Stimulated activated CD8-positive, alpha-beta memory T cell treated with anti-CD3 and anti-CD28 coated beads, Interleukin-12 subunit alpha, Interleukin-12 subunit beta, amount 100 ng/mL, for 24 hours (primary cell): ENCODE results near the gene GAK.
"Not testable (repeated sequence)": the region's sequence is repeated elsewhere in the genome, so short reads cannot be mapped to it uniquely, and the experiment has no call there.

Experiments
- DNase-seq: peaks from one replicate; pipeline ENCODE4 v3.0.0-alpha.2; 2020; ENCODE audit errors: extremely low read depth

The GAK gene

DNA sequence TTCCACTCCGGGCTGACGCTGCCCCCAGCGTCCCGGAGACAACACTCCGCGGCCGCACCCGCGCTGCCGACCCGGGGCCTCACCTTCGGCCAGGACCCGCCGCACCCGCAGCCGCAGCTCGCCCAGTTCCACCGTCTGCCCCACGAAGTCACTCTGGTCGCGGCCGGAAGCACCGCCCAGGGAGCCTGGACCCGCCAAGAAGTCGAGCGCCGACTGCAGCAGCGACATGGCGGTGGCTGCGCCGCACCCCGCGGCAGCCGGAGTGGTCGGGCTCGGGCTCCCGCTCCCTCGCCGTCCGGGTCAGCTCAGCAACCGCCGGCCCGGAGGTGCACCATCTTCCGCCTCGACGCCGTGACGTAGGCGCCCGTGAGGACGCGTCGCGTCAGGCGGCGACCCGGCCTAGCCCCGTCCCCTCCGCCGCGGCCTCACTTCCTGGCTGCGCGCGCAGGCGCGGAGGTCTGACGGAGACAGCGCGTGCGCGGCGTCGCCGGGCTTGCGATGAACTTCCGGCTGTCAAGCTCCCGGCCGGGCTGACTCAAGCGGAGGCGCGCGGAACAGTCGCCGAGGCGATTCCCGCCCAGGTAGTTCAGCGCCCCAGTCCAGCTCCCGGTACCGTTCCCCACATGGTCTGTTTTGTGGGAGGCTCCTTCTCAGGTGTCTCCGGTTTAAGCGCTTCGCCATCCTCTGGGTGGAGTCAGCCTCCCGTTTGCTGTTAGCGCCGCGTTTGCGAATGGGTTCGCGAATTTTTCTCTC, at the start of gene GAK, which contains the start of gene TMEM175:
TSS of gene GAK (minus strand) at position 357 of the 753 bp plus-strand sequence. CDS start at position 228, 129 bp downstream.
TSS of gene TMEM175 (plus strand) at position 501 of the 753 bp plus-strand sequence. CDS start 15,280 bp downstream, outside the sequence.
- DNase-seq, result peak; percentile 89

DNA sequence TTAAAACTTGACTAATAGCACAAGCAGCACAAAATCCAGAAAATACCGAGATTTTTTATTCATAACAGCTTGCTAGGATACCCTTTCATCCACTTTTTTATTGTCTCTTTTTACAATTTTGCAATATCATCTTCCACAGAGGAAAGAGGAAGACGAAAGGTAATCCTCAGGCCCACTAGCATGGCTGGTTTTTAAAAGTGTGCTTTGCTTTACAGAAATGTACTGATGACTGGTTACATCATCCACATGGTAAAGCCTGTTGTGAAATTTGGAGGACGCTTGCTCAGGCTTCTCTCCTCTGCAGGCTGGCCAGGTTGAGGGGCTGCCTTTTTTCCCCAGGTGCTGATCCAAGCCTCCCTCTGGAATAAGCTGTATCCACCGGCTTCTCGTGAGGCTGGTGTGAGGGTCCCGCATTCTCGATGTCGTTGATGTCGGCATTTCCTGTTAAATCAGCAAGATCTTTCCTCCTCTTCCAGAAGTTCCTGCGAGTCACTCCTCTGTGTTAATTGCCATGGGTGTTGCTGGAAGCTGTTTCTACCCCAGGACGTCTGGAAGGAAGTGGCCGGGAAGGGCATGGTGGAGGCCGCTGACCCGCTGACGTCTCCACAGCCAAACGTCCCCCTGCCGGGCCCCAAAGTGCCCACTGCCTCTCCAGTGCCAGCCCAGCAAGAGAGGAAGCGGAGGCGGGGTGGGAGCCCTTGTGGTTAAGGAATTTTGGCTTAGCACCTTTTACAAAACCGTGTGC, 47.0 kb upstream of the GAK start:
- DNase-seq, result no peak

DNA sequence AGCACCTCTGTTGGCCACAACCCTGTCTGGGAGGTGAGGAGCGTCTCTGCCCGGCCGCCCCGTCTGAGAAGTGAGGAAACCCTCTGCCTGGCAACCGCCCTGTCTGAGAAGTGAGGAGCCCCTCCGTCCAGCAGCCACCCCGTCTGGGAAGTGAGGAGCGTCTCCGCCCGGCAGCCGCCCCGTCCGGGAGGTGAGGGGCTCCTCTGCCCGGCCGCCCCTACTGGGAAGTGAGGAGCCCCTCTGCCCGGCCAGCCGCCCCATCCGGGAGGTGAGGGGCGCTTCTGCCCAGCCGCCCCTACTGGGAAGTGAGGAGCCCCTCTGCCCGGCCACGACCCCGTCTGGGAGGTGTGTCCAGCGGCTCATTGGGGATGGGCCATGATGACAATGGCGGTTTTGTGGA, 43.9 kb upstream of the GAK start:
- DNase-seq, result not testable (repeated sequence)

DNA sequence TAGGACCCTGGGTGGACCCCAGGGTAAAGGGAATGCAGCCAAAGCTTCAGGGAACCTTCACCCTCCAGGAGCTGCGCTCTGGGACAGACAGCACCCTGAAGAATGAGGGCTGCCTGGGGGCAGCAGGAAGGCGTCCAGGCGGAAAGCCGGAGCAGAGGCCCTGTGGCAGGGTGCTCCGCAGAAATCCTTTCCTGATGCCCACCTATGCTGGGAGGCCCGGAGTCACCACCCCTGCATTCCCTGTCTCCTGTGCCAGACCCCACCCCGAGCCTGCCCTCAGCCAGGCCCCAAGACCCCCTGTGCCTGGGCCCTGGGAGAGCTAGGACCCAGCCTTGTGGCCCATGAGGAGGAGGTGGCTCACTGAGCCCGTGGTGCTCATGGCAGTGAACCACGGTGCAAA, 42.6 kb upstream of the GAK start:
- no peak for DNase-seq

DNA sequence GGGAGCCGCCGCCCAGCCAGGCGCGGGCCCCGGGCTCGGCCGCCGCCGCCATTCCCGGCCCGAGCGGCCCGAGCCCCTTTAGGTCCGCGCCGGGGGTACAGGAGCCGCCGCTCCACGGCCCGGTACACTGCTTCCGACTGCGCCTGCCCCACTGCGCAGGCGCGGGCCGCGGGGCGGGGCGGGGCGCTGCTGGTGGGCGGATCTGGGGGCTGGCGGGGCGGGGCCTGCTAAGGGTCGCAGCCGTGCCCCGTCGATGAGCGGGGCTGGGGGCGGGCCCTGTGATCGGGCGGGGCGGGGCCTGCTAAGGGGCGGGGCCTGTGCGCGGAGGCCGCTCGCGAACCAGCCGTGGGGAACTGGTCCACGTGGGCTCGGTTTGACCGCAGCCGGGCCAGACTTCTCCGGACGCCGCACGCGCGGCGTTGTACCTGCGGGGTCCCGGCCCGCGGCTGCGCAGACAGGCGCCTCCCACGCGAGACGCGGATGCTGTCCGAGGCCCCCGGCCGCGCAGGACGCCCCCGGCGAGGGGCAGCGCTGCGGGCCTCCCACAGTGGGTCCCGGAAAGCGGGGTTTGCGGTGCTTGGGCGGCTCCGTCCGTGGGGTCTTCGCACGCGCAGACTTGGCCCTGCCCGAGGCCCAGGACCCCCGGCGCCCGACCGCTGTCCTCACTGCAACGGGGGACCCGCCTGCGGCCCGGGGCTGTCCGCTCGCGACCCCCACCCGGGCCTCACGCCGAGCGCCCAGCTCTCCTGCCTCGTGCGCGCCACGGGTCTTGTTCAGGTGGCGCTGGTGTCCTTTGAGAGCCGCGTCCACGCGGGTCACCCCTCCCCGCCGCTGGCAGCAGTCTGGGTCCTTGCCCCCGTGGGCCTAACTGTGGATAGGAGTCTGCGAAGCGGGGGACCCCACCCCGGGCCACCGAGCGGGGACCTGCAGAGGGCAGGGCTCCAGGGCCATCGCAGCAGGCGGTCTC, 41.6 kb upstream of the GAK start, which contains the start of gene DGKQ:
TSS of gene DGKQ (minus strand) at position 139 of the 967 bp plus-strand sequence. CDS start at position 52, 87 bp downstream.
- peak; percentile 70 for DNase-seq

DNA sequence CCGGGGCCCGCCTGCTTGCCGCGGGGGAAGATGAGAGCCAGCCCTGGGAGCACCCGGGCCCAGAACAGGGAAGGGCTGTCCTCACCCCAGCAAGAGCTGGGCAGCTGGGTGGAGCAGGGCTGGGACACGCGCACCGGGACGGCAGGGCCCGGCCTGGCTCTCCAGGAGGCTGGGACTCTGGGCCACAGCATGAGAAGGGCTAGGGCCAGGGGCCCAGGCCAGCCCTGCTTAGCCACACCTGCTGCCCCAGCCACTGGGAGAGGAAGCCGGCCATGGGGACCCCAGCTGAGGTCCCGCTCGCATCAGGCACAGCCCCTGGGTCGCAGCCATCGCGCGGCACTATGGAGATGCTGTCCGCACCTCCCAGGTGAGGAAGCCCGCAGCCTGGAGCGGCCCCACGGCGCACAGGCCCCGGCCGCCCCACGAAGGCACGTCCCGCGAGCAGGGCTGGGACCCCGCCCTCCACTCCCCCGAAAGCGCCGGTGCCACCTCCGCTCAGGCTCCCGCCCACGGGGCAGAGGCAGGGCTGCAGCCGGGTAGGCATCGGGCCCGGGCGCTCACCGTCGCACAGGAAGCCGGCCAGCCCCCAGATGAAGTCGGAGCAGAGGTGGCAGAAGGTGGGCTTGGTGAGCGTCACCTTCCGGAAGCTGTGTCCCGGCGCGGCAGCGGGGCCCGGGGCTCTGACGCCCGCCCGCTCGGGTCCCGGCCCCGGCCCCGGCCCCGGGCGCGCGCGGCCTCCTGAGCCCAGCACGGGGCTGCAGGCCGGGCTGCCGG, 40.7 kb upstream of the GAK start:
- DNase-seq, result no peak

DNA sequence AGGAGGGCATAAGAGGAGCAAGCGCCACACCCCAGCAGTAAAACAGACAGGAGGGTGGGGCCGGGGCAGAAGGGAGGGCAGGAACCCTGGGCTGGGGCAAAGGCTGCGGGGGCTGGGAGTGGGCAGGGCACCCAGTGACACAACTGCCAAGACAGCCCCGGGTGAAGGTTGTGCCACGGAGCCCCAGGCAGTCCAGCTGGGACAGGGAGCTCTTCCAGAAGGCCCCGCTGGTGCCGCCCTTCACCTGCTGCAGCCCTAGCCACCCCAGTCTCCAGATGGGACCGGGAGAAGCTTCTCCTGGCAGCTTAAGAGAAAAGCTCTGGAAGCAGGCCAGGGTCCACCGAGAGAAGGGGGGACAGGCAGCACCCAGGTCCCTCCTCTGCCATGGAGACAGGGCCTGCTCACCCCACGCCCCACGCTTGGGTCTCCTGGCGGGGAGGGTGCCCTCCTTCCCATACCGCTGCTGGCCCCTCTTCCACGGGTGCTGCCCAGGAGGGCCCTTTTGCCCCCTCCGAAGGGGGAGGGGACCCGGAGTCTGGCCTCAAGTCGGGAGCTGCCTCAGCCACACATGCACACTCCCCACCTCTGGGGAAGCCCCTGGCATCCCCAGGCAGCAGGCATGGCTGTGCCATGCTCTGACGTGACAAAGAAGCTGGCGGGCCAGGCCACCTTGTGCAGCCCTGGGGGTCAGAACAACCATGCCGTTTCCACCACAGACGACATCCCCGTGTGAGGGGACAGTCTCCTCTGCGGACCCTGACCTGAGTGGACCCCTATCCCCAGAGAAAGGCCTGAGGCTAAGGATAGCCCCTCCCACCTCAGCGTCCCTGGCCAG, 39.8 kb upstream of the GAK start:
- no peak for DNase-seq

DNA sequence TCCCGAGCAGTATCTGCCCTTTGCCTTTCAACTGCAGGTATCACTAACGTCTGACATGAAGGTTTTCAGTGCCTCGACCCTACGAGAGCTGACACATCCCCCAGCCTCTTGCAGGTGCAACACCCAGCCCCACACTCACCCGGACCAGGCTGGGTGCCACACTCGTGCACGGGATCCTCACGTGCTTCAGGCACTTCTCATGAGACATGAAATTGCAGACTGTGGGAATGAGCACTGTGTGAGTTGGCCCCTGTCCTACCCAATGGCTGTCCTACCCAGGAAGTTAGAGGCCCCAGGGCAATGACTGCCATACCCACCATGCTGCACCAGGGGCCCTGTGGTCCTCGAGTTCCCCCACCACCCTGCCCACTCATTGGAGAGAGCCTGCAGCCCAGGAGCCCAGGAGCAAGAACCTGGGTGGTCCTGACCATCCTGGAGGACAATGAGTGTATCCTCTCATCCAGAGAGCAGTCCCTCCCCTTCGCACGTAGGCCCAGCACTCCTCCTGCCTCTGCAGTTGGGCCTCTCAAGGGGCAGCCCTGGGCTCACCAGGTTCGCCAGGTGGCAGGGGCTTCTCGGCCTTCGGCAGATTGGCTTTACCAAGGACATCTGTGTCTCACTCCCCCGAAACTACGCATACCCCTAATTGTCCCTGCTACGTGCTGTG, 38.9 kb upstream of the GAK start:
- DNase-seq, result no peak

DNA sequence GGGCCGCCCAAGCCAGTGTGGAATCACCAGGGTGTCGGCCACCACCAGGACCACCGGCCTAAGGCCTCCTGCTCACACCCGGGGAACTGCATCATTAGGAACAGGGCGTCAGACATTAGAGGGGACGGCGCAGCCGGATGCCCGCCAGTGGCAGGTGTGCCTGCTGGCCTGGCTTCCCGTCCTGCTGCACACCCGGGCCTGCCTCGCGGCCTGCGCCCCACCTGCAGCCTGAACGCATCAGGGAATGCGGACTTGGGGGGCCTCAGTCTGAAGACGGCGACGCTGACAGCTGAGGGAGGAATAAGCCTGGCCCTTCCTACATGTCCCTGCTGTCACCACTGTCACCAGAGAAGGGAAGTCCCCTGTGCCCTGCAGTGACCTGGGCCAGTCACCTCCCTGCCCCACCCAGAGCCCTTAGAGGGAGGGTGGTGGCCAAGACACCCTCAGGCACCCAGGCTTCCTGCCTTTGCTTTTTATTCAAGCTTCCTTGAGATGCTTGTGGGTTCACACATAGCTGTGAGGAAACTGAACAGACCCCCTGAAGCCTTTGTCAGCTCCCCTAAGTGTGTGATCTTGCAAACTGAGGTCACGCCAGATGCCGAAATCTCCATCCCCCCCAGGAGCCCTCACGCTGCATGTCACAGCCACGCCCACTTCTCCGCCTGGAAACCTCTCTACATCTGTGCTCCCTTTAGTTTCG, 38.1 kb upstream of the GAK start:
- DNase-seq, result no peak

DNA sequence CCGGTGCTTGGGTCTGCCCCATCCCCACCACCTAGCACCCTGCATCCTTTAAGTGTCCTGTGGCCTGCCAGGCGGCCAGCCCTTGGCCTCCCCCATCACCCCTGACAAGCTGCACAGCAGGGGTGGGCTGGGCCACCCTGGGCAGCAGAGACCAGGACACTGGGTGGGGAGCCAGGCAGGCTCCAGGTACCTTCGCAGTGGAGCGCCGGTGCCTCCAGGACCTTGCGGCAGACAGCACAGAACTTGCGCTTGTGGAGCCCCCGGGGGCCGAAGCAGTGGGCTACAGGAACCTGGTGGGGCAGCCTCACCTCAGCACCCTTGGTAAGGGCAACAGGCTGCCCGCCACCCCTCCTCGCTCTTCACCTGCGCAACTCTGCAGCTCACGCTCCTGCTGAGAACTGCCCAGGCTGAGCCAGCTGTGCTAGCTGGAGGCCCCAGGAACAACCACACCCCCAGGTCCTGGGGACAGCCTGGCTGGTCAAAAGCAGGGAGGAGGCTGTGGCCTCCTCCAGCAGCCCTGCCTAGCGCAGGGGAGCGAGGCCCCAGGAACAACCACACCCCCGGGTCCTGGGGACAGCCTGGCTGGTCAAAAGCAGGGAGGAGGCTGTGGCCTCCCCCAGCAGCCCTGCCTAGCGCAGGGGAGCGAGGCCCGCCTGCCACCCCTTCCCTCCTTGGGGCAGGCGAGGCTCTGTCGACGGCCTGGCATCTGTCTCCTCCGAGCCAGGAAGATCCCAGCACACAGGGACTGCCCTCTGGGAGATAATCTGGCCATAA, 36.7 kb upstream of the GAK start:
- DNase-seq, result no peak

DNA sequence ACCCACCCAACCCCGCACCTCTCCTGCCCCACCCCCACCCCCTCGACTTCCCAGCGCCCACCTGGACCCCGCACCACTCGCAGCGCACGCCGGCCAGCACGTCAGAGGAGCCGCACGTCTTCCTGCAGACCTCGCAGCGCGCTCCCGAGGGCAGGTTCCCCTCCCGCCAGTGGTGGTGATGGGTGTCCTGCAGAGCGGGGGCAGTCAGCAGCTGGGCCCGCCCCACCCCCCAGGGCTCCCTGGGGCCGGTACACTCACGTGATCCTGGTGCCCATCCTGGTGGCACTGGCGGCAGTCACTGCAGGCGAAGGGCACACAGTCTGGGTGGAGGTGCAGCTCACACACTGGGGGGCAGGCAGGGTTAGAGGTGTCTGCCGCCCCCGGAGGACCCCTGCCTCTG, 36.1 kb upstream of the GAK start:
- DNase-seq, result no peak

DNA sequence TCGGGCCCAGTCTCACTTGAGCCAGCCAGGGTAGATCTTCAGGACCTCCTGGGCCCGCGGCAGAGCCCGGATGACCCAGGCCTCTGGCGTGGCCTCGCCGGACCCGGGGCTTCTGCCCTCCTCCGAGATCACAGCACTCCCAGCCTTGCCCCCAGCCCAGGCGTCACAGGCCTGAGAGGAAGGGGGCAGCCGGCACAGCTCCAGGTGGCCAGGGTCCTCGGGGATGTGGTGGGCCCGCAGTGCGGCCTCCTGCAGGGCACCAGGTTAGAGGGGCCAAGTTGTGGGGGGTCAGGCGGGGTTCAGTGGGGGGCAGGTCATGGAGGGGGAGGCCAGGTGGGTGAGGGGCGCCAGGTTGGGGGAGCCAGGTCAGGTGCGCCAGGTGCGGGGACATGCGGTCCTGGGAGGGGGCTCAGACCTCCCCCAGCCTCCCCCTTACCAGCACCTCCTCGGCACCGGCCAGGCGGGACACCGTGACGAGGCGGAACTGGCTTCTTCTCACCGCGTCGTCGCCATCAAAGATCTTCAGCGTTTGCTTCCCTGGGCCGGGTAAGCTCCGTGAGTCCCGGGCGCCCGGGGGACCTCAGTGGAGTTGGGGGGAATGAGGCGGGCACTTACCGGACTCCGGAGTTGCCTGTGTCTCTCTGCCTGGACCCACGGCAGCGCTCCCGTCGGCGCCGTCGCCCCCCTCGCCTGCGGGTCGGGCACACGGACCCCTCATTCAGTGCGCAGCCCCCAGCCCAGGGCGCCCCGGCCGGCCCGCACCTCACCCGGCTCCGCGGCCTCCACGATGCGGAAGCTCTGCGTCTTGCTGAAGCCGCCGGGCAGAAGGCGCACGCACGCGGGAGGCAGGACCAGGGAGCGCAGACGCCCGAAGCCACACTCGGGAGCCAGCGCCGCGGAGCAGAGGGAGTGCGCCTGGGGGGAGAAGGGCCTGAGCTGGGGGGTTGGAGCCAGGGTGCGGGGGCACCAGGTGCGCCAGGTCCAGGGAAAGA, 35.3 kb upstream of the GAK start:
- DNase-seq, result no peak

DNA sequence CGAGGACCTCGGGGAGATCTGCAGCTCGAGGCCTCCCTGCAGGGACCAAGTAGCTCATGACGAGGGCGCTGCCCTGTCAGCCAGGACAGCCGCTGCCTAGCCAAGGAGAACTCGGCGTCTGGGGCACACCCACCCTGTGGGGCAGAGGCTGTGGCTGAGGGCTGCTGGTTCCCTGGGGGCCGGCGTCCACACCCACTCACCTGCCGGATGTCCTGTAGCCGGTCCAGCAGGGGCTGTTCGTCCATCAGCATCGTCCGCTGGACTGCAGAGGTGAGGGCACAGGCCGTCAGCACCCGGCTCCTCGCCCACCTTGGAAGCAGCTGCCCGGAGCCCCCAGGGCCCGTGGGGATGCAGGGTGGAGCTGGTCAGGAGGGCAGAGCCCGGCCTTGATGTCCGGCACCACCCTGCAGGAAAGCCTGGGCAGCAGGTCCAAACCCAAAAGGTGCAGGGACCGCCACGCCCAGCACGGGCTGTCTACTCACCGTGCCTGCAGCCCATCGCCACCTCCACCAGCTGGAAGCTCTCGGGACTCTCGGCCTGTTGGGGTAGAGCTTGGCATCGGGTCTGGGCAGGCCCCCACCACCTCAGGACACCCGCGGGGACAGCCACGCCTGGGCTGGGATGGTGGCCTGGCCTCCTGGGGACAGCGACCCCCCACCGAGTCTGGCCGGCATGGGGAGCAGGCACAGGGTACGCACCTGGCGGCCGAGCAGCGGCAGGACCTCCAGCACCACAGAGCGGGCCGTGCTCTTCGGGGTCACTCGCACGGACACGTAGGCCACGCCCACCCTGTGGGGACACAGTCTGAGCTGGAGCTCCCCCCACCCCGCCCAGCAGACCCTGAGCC, 34.4 kb upstream of the GAK start:
- no peak for DNase-seq

DNA sequence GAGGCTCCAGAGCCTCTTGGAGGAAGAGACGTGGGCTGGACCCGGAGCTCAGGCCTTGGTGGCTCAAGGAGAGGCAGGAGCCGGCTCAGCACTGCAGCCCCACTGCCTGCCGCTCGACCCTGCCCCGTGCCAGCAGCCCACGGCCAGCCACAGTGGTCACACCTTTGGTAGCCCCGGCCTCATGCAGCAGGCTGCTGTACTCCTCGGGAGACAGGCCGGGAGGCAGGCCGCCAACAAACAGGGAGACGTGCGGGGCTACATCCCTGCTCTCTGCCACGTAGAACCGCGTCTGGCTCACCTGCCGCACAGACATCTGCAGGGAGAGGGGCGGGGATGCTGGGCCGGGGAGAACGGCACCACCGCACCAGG, 33.6 kb upstream of the GAK start:
- no peak for DNase-seq

DNA sequence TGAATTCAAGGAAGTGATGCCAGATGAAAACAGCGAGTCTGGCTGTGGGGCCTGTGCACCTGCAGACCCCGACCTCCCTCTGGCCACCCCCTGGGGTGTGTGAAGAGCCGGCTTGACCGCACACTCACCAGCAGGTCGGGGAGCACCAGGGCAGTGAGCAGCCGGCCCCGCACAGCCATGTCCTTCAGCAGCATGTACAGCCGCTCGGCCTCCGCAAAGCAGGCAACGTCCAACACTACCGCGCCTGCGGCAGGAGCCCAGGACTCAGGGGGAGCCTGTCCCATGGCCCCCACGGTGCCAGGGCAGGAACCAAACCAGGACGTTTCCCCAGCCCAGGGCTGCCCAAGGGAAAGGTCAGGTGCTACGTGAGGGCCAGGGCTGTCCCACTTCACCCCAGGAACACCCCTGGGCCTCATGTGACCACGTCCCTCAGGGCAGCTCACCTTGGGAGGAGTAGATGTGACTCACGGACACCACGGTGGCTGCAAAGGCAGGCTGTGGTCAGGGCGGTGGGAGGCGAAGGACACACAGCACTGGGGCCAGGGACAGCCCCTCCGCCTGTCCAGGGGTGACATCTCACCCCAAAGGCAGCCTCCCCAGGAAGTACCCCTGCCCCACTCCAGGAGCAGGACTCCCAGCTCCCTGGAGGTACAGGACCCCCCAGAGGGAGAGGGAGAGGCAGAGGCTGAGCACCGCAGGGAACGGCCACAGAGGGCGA, 33.1 kb upstream of the GAK start:
- no peak for DNase-seq
